ENCODE measurements around the gene IQSEC1. TPM values are rescaled to one million over a fixed set of nuclear protein-coding genes. Genes with fewer than 3 reads are reported as not detected.

The IQSEC1 gene
- total RNA-seq, 1 experiment from 2014 or later, result 13.0 TPM

DNA sequence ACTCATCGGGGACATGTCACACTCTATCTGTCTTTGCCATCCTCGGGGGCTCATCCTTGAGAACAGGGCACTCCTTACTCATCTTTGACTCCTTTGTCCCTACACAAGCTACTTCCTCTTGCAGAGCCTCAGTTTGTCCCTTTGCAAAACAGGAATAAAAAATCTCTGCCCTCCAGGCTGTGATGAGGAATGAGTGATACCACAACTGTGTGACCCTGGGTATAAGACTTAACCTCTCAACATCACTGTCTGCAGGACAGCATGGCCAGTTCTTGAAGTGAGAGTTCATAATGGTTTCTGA is 48.5 kb downstream of the IQSEC1 start:
- H3K4me3 ChIP-seq (ENCODE audit: low read depth, low read length, poor library complexity, severe bottlenecking), result no peak overlapping the region
- H3K27ac ChIP-seq (ENCODE audit: low read depth, low read length, poor library complexity, severe bottlenecking), result no peak overlapping the region
- TF ChIP-seq, protein P1, sequence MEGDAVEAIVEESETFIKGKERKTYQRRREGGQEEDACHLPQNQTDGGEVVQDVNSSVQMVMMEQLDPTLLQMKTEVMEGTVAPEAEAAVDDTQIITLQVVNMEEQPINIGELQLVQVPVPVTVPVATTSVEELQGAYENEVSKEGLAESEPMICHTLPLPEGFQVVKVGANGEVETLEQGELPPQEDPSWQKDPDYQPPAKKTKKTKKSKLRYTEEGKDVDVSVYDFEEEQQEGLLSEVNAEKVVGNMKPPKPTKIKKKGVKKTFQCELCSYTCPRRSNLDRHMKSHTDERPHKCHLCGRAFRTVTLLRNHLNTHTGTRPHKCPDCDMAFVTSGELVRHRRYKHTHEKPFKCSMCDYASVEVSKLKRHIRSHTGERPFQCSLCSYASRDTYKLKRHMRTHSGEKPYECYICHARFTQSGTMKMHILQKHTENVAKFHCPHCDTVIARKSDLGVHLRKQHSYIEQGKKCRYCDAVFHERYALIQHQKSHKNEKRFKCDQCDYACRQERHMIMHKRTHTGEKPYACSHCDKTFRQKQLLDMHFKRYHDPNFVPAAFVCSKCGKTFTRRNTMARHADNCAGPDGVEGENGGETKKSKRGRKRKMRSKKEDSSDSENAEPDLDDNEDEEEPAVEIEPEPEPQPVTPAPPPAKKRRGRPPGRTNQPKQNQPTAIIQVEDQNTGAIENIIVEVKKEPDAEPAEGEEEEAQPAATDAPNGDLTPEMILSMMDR (conservative IDR thresholded peaks at IDR 0.05; ENCODE audit: low read depth, low read length), result no peak
- no peak for TF ChIP-seq EZH2 (IDR thresholded peaks at IDR 0.05; ENCODE audit: borderline replicate concordance, low read depth, low read length, poor library complexity, severe bottlenecking)
- H3K4me1 ChIP-seq (ENCODE audit: insufficient read depth, low read length, poor library complexity, severe bottlenecking), result no peaks in the 10 kb centered on the region
- BruUV-seq (replicated peaks), result no TSS peak
- no peaks in the 10 kb centered on the region for H3K27me3 ChIP-seq (replicated peaks; ENCODE audit: insufficient read depth, low read depth, low read length, poor library complexity)
- no peaks in the 10 kb centered on the region for H3K36me3 ChIP-seq (ENCODE audit: insufficient read depth, low read length, poor library complexity, severe bottlenecking)
- no peak for DNase-seq (ENCODE audit: low spot score)
- intact Hi-C loops (cut with micrococcal nuclease; ENCODE audit: unreplicated experiment), result no loop called here
- CTCF ChIA-PET, result no interaction called here
- H3K9me3 ChIP-seq (ENCODE audit: low read depth, low read length, poor library complexity, severe bottlenecking), result no peaks in the 10 kb centered on the region
- POLR2A ChIA-PET (ENCODE audit: low non-redundant PET), result no interaction called here

DNA sequence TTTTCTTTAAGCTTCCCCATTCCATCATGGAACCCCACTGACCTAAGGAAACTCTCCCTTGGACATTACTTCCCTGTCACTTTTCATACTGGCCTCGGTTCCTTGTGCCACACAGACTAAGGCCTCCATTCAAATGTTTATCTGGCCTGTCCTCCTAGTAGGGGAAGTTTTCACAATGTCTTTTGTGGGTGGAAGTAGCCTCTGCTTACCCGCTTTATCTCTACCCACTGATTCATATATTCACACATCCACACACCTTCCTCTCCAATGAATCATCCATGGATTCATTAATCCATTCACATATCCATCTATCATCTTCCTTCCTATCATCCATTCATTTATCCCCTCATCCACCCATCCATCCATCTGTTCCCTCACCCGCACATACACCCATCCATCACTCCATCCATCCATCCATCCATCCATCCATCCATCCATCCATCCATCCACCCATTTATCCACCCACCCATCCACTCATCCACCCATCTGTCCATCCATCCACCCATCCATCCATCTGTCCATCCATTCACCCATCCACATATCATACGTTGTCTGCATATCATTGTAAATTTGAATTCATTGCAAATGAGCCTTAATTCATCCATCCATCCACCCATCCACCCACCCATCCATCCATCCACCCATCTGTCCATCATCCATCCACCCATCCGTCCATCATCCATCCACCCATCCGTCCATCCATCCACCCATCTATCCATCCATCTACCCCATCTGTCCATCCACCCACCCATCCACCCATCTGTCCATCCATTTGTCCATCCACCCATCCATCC is 49.1 kb downstream of the IQSEC1 start:
- DNase-seq (ENCODE audit: low spot score), result no peak
- no TSS peak for BruUV-seq (replicated peaks)
- ChIA-PET CTCF (no interaction called here), POLR2A (ENCODE audit: low non-redundant PET) (no interaction called here)
- no peaks in the 10 kb centered on the region for H3K27me3 ChIP-seq (replicated peaks; ENCODE audit: insufficient read depth, low read depth, low read length, poor library complexity)
- intact Hi-C loops (cut with micrococcal nuclease; ENCODE audit: unreplicated experiment), result no loop called here
- no peak overlapping the region for H3K27ac ChIP-seq (ENCODE audit: low read depth, low read length, poor library complexity, severe bottlenecking)
- H3K36me3 ChIP-seq (ENCODE audit: insufficient read depth, low read length, poor library complexity, severe bottlenecking), result no peaks in the 10 kb centered on the region
- H3K4me1 ChIP-seq (ENCODE audit: insufficient read depth, low read length, poor library complexity, severe bottlenecking), result no peaks in the 10 kb centered on the region
- no peak overlapping the region for H3K4me3 ChIP-seq (ENCODE audit: low read depth, low read length, poor library complexity, severe bottlenecking)
- TF ChIP-seq, protein P1 (conservative IDR thresholded peaks at IDR 0.05; ENCODE audit: low read depth, low read length), result no peak
- no peak for TF ChIP-seq EZH2 (IDR thresholded peaks at IDR 0.05; ENCODE audit: borderline replicate concordance, low read depth, low read length, poor library complexity, severe bottlenecking)
- H3K9me3 ChIP-seq (ENCODE audit: low read depth, low read length, poor library complexity, severe bottlenecking), result no peaks in the 10 kb centered on the region

DNA sequence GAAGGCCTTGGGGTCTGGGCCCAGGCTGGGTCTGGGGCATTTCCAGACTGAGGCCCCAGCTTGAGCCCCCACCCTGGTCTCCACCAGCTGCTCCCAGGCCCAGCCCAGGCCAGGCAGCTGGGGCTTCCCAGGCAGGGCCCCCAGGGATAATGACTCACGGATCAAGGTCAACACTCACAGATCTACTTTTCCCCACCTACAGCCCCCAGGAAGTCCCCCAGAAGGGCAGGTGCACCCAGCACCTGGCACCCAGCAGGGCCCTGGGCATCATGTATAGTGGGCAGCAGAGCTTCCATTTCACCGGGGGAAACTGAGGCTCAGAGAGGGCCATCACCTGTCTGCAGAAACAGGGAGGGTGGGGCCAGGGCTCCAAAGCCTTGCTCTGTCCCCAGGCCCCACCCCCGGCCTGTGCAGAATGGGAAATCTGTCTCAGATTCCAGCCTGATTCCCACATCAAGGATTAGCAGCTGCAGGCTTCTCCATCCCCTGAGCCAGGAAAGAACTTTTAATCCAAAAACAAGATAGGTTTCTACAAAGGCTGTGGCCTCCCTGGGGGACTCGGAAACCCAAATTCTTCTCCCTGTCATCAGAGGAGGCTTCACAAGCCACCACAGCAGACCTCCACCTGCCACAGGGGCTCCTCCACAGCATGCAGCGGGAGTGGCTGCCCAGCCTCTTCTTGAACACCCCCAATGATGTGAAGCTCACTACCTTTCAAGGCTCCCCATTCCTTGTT is 49.8 kb downstream of the IQSEC1 start:
- H3K36me3 ChIP-seq (ENCODE audit: insufficient read depth, low read length, poor library complexity, severe bottlenecking), result no peaks in the 10 kb centered on the region
- TF ChIP-seq, protein P1 (conservative IDR thresholded peaks at IDR 0.05; ENCODE audit: low read depth, low read length), result no peak
- no peak for TF ChIP-seq EZH2 (IDR thresholded peaks at IDR 0.05; ENCODE audit: borderline replicate concordance, low read depth, low read length, poor library complexity, severe bottlenecking)
- no peak for DNase-seq (ENCODE audit: low spot score)
- H3K4me3 ChIP-seq (ENCODE audit: low read depth, low read length, poor library complexity, severe bottlenecking), result no peak overlapping the region
- POLR2A ChIA-PET (ENCODE audit: low non-redundant PET), result no interaction called here
- no peaks in the 10 kb centered on the region for H3K4me1 ChIP-seq (ENCODE audit: insufficient read depth, low read length, poor library complexity, severe bottlenecking)
- intact Hi-C loops (cut with micrococcal nuclease; ENCODE audit: unreplicated experiment), result no loop called here
- no peaks in the 10 kb centered on the region for H3K9me3 ChIP-seq (ENCODE audit: low read depth, low read length, poor library complexity, severe bottlenecking)
- no TSS peak for BruUV-seq (replicated peaks)
- H3K27me3 ChIP-seq (replicated peaks; ENCODE audit: insufficient read depth, low read depth, low read length, poor library complexity), result no peaks in the 10 kb centered on the region
- CTCF ChIA-PET, result no interaction called here
- H3K27ac ChIP-seq (ENCODE audit: low read depth, low read length, poor library complexity, severe bottlenecking), result no peak overlapping the region

Data from A673 (cell line).